ENCODE data around the gene ZNF423. TPM values are rescaled to one million over a fixed set of nuclear protein-coding genes. Genes with fewer than 3 reads are reported as not detected.

The ZNF423 gene
- total RNA-seq, 4 donors from 2014 or later = 0.72 to 5.9 (median 1.1) TPM

- Histone ChIP-seq H3K27me3 (peaks cover 0 to 13% (median 0%) of the 10 kb centered on the region in 4 donors), H3K4me3 (no peak overlapping the region), H3K27ac (no peak overlapping the region), H3K36me3 (no peaks in the 10 kb centered on the region), H3K9me3 (no peaks in the 10 kb centered on the region), H3K4me1 (peaks cover 0 to 13% (median 9%) of the 10 kb centered on the region in 3 donors)
- DNase-seq = no peak
- WGBS, 2 donors = 80 to 89% methylated on average over 6 to 8 of the region's 10 CpGs
- intact Hi-C loops (cut with DNase I) = loop anchor here (10.0 kb wide), 1 partner anchor 99 kb away; no protein-coding TSS in a partner anchor
- TF ChIP-seq POLR2A (IDR thresholded peaks at IDR 0.05) = no peak
- TF ChIP-seq CTCF (IDR thresholded peaks at IDR 0.05) = no peak
These were observed 360.1 kb downstream of the ZNF423 start for GRCh38 chr16:49495596-49496355.

DNA sequence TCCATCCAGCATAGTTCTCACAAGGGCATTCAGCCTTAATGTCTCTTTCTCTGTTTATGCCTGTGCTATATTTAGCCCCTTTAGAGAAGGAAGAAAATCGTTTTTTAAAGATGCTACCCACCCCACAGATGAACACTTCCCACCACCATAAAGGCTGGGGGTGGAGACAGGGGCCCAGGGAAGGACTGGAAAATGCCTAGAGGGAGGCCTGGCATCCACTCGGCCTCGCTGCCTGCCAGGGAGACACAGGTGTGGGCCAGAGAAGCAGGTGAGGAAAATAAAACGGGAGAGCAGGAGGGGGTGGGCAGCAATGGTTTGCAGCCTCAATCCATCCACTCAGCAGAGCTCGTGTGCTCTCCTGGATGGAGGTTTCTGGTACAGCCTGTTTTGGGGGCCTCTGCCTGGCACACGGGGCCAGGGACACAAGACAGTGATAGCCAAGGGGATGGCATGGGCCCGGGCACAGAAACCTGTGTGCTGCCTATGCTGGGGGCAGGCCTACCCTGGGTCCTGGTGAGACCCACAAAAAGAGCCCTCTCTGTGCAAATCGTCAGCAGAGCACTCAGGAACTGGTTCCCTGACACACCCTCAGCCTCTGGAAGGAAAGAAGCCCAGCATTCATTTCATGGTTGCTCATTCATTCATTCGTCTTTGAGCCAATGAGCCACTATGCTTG, 360.9 kb downstream of the ZNF423 start:
- intact Hi-C loops (cut with DNase I) = loop anchor here (10.0 kb wide), 1 partner anchor 100 kb away; no protein-coding TSS in a partner anchor

DNA sequence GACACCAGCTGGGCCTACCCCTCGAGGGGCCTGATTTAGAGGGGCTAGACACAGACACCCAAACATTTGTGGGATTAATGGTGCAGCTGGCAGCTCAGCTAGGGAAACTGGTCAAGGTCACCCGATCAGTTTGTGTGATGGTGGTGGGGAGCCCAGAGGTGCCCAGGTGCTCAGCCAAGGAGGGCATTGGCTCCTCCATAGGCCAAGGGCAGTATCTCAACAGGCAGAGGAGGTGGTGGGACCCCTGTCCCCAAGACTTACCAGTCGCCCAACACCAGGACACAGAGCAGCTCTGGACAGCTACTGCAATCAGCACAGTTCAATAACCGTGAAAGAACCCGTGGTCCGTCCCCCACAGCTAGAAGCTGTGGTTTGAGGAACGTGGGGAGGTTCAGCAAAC, 361.4 kb downstream of the ZNF423 start:
- Histone ChIP-seq H3K4me3 (no peak overlapping the region), H3K27ac (no peak overlapping the region), H3K4me1 (peaks cover 0 to 13% (median 9%) of the 10 kb centered on the region in 3 donors), H3K27me3 (peaks cover 0 to 13% (median 0%) of the 10 kb centered on the region in 4 donors), H3K9me3 (no peaks in the 10 kb centered on the region), H3K36me3 (no peaks in the 10 kb centered on the region)
- no peak for DNase-seq
- intact Hi-C loops (cut with DNase I) = loop anchor here (10.0 kb wide), 1 partner anchor 100 kb away; no protein-coding TSS in a partner anchor
- 66 to 70% methylated on average over 6 of the region's 7 CpGs for WGBS, 2 donors
- TF ChIP-seq CTCF (IDR thresholded peaks at IDR 0.05) = no peak
- no peak for TF ChIP-seq POLR2A (IDR thresholded peaks at IDR 0.05)

More for the DNA sequence above, 360.9 kb downstream of the ZNF423 start:
- no peaks in the 10 kb centered on the region for H3K36me3 ChIP-seq
- TF ChIP-seq CTCF (IDR thresholded peaks at IDR 0.05) (no peak), POLR2A (IDR thresholded peaks at IDR 0.05) (no peak)
- H3K27me3 ChIP-seq = peaks cover 0 to 13% (median 0%) of the 10 kb centered on the region in 4 donors
- H3K9me3 ChIP-seq = no peaks in the 10 kb centered on the region
- no peak for DNase-seq
- WGBS, 2 donors = 55 to 64% methylated on average over 7 to 9 of the region's 9 CpGs
- H3K4me1 ChIP-seq = peaks cover 0 to 13% (median 9%) of the 10 kb centered on the region in 3 donors
- H3K4me3 ChIP-seq = no peak overlapping the region
- H3K27ac ChIP-seq = no peak overlapping the region

DNA sequence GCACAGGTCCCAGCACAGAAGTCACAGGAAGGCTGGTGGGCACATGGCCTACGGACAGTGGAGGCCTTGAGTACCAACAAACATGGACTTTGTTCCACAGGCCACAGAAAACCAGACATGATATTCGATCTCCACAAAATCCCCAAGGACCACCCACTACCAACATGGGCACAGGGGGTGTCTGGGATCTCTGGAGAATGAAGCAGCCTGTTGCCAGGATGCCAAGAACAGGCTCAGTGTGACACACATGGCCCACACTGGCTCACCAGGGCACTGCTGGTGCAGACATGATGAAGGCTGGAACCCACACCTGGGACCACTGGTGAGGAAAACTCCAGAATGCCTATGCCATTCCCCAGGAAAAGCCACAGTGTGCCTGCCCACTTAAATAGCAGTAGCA, 362.1 kb downstream of the ZNF423 start:
- no peaks in the 10 kb centered on the region for H3K36me3 ChIP-seq
- H3K9me3 ChIP-seq = no peaks in the 10 kb centered on the region
- intact Hi-C loops (cut with DNase I) = loop anchor here (10.0 kb wide), 1 partner anchor 101 kb away; no protein-coding TSS in a partner anchor
- no peak for DNase-seq
- TF ChIP-seq CTCF (IDR thresholded peaks at IDR 0.05) (no peak), POLR2A (IDR thresholded peaks at IDR 0.05) (no peak)
- peaks cover 0 to 13% (median 0%) of the 10 kb centered on the region in 4 donors for H3K27me3 ChIP-seq
- WGBS, 2 donors = 60 to 79% methylated on average over 2 of the region's 2 CpGs
- H3K27ac ChIP-seq = no peak overlapping the region
- H3K4me1 ChIP-seq = peaks cover 0 to 13% (median 9%) of the 10 kb centered on the region in 3 donors
- H3K4me3 ChIP-seq = no peak overlapping the region
